ENCODE results near the gene LCT. TPM values are rescaled to one million over a fixed set of nuclear protein-coding genes. Genes with fewer than 3 reads are reported as not detected.
A peak's percentile ranks its signal among the peaks of the same experiment; 100 is the strongest.
"Not testable (repeated sequence)": the region's sequence is repeated elsewhere in the genome, so short reads cannot be mapped to it uniquely, and the experiment has no call there.

The LCT gene
- total RNA-seq, 2 donors from 2014 or later = 0.57 TPM; not detected in 1

DNA sequence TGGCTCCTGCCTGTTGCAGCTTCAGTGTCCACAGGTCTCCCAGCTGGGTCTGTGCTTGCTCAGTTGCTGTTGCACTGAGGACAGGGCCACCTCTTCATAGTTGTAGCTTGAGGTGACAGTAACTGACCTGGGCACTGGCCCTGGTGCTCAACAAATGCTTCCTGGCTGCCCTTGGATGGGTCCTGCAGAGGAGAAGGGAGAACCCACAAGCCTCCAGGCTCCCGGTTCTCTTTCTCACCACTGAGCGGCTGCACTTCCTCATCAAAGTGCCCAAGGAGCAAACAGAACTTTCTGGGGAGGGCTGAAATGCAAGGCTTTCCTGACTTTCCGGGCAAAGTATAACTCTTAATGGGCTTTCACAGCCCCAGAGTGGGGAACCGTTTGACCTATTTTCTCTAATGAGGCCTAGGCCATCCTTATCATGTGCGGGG is 38.7 kb downstream of the LCT start:
- H3K4me3 ChIP-seq = no peak overlapping the region
- intact Hi-C loops (cut with DNase I) = no loop called here

DNA sequence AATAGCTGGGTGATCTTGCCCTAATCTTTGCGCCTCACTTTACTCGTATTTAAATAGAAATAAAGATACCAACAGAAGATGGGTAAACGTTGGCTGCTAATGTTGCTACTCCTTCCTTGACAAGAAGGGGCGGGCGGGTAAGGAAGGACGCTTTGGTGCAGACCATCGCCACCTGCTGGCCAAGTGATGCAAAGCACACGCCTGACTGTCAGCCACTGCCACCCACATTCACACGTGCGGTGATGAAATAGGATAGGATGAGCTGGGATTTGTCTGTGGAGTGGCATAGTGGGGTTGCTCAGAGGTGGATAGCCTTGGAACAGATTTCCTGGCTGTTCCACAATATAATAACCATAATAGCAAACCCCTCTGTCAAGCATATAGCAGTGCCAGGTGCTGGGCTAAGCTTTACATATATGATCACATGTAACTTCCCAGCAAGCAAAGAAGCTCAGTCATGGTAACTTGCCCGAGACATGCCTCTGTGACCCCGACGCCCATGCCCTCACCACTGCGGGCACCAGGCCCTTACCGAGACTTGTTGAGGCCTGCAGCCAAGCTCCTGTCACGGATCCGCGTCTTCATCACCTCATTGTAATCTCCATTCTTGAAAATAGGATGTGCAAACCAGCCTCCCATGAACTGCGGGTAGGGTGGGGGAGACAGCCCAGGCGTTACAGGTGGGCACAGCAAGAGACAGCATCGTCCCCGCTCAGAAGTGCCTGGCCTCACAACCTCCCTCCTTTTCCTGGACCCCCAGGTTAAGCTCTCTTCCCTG is 39.3 kb downstream of the LCT start:
- no peaks in the 10 kb centered on the region for H3K9me3 ChIP-seq
- H3K27ac ChIP-seq = no peak overlapping the region
- no peaks in the 10 kb centered on the region for H3K36me3 ChIP-seq
- DNase-seq (ENCODE audit: low spot score) = peak; percentile 40
- intact Hi-C loops (cut with DNase I) = no loop called here
- no peak for TF ChIP-seq POLR2A (IDR thresholded peaks at IDR 0.05)
- TF ChIP-seq, protein P1, sequence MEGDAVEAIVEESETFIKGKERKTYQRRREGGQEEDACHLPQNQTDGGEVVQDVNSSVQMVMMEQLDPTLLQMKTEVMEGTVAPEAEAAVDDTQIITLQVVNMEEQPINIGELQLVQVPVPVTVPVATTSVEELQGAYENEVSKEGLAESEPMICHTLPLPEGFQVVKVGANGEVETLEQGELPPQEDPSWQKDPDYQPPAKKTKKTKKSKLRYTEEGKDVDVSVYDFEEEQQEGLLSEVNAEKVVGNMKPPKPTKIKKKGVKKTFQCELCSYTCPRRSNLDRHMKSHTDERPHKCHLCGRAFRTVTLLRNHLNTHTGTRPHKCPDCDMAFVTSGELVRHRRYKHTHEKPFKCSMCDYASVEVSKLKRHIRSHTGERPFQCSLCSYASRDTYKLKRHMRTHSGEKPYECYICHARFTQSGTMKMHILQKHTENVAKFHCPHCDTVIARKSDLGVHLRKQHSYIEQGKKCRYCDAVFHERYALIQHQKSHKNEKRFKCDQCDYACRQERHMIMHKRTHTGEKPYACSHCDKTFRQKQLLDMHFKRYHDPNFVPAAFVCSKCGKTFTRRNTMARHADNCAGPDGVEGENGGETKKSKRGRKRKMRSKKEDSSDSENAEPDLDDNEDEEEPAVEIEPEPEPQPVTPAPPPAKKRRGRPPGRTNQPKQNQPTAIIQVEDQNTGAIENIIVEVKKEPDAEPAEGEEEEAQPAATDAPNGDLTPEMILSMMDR (IDR thresholded peaks at IDR 0.05) = peak; percentile 57 to 77 (median 66)
- no peak overlapping the region for H3K4me3 ChIP-seq
- no peaks in the 10 kb centered on the region for H3K27me3 ChIP-seq (replicated peaks; ENCODE audit: insufficient read depth)
- no peaks in the 10 kb centered on the region for H3K4me1 ChIP-seq (replicated peaks)
- 38% methylated on average over 22 of the region's 22 CpGs for WGBS

More for the DNA sequence above, 38.7 kb downstream of the LCT start:
- no peaks in the 10 kb centered on the region for H3K27me3 ChIP-seq (replicated peaks; ENCODE audit: insufficient read depth)
- WGBS = 64% methylated on average over 5 of the region's 5 CpGs
- H3K4me1 ChIP-seq (replicated peaks) = no peaks in the 10 kb centered on the region
- no peak for DNase-seq (ENCODE audit: low spot score)
- TF ChIP-seq POLR2A (IDR thresholded peaks at IDR 0.05) (no peak), POLR2AphosphoS5 (IDR thresholded peaks at IDR 0.05) (no peak)
- TF ChIP-seq, protein P1 (IDR thresholded peaks at IDR 0.05) = no peak
- H3K36me3 ChIP-seq = no peaks in the 10 kb centered on the region
- no peaks in the 10 kb centered on the region for H3K9me3 ChIP-seq
- H3K27ac ChIP-seq = no peak overlapping the region

DNA sequence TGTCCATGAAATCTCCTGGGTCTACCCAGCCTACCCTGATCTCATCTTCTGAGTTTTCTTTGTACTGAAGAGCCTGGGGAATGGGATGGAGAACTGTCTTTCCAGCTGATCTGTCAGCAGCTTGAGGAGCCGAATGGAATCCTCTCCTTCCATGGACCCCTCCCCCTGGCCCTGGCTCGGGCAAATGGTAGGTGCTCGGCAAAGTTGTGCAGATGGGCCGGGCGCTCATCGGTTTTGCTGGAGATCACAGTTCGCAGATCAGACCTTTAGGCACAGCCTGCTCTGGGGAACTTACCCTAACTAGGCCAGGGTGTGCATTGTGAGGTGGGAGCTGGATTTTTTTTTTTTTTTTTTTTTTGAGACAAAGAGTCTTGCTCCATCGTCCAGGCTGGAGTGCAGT is 40.4 kb downstream of the LCT start:
- intact Hi-C loops (cut with DNase I) = no loop called here
- TF ChIP-seq POLR2A (IDR thresholded peaks at IDR 0.05) = no peak
- TF ChIP-seq, protein P1 (IDR thresholded peaks at IDR 0.05) = no peak
- TF ChIP-seq POLR2AphosphoS5 (IDR thresholded peaks at IDR 0.05) = no peak
- Histone ChIP-seq H3K4me1 (replicated peaks) (no peaks in the 10 kb centered on the region), H3K4me3 (no peak overlapping the region), H3K27me3 (replicated peaks; ENCODE audit: insufficient read depth) (no peaks in the 10 kb centered on the region), H3K9me3 (no peaks in the 10 kb centered on the region), H3K36me3 (no peaks in the 10 kb centered on the region), H3K27ac (no peak overlapping the region)
- DNase-seq (ENCODE audit: low spot score) = no peak
- 95% methylated on average over 8 of the region's 8 CpGs for WGBS

DNA sequence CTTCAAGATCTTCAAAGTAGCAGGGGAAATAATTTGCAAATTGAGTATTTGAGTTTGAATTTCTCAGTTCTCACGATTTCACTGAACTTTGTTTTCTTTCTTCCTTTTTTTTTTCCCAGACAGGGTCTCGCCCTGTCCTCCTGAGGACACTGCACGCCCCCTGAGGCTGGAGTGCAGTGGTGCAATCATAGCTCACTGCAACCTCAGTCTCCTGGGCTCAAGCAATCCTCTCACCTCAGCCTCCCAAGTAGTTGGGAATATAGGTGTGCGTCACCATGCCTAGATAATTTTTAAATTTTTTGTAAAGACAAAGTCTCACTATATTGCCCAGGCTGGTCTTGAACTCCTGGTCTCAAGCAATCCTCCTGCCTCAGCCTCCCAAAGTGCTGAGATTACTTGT is 41.3 kb downstream of the LCT start:
- H3K27me3 ChIP-seq (replicated peaks; ENCODE audit: insufficient read depth); H3K4me1 ChIP-seq (replicated peaks); intact Hi-C loops (cut with DNase I); DNase-seq (ENCODE audit: low spot score); H3K4me3 ChIP-seq; H3K27ac ChIP-seq; H3K9me3 ChIP-seq; H3K36me3 ChIP-seq: not testable (repeated sequence)
- WGBS = 81% methylated on average over 4 of the region's 4 CpGs

GRCh38 chr2:135792401-135793150 is 44.4 kb downstream of the LCT start:
- Histone ChIP-seq H3K27me3 (replicated peaks; ENCODE audit: insufficient read depth) (no peaks in the 10 kb centered on the region), H3K9me3 (no peaks in the 10 kb centered on the region), H3K4me3 (no peak overlapping the region), H3K27ac (no peak overlapping the region), H3K36me3 (no peaks in the 10 kb centered on the region), H3K4me1 (replicated peaks) (no peaks in the 10 kb centered on the region)
- DNase-seq (ENCODE audit: low spot score) = no peak
- TF ChIP-seq POLR2AphosphoS5 (IDR thresholded peaks at IDR 0.05) (no peak), POLR2A (IDR thresholded peaks at IDR 0.05) (no peak)
- TF ChIP-seq, protein P1 (IDR thresholded peaks at IDR 0.05) = no peak
- WGBS = 77% methylated on average over 7 of the region's 7 CpGs
- intact Hi-C loops (cut with DNase I) = no loop called here
